ENCODE results near the gene SYNGAP1.
"Not testable (repeated sequence)": the region's sequence is repeated elsewhere in the genome, so short reads cannot be mapped to it uniquely, and the experiment has no call there.

The SYNGAP1 gene

GRCh38 chr6:33419580-33420490, at the start of gene SYNGAP1:
Gene SYNGAP1 (plus strand): TSS chr6:33420065. CDS start chr6:33420265, 200 bp downstream.
- no peak for DNase-seq

- DNase-seq: not testable (repeated sequence)
These were observed 48.0 kb upstream of the SYNGAP1 start for GRCh38 chr6:33371901-33372300.

- no peak for DNase-seq
These were observed 47.2 kb upstream of the SYNGAP1 start for GRCh38 chr6:33372526-33373123.

- DNase-seq: no peak
These were observed 45.6 kb upstream of the SYNGAP1 start for GRCh38 chr6:33373960-33374910.

GRCh38 chr6:33375143-33375671, 44.7 kb upstream of the SYNGAP1 start:
- no peak for DNase-seq

GRCh38 chr6:33377171-33377570, 42.7 kb upstream of the SYNGAP1 start:
- DNase-seq: no peak

GRCh38 chr6:33379184-33379583, 40.7 kb upstream of the SYNGAP1 start:
- not testable (repeated sequence) for DNase-seq

GRCh38 chr6:33380272-33380981, 39.4 kb upstream of the SYNGAP1 start:
- no peak for DNase-seq

GRCh38 chr6:33383427-33384185, 36.3 kb upstream of the SYNGAP1 start:
- DNase-seq: no peak

GRCh38 chr6:33384581-33385020, 35.3 kb upstream of the SYNGAP1 start:
- DNase-seq: no peak

- no peak for DNase-seq
These were observed 29.7 kb upstream of the SYNGAP1 start for GRCh38 chr6:33390173-33390572.

- no peak for DNase-seq
These were observed 29.0 kb upstream of the SYNGAP1 start for GRCh38 chr6:33390767-33391277.

GRCh38 chr6:33391278-33391921, 28.5 kb upstream of the SYNGAP1 start, which contains the start of gene KIFC1:
Gene KIFC1 (plus strand): TSS chr6:33391823. CDS start chr6:33391986, 163 bp downstream.
- DNase-seq: peak; percentile 98

- no peak for DNase-seq
These were observed 27.8 kb upstream of the SYNGAP1 start for GRCh38 chr6:33391922-33392594.

- DNase-seq: no peak
These were observed 27.3 kb upstream of the SYNGAP1 start for GRCh38 chr6:33392595-33392948.

- no peak for DNase-seq
These were observed 26.9 kb upstream of the SYNGAP1 start for GRCh38 chr6:33392979-33393378.

- no peak for DNase-seq
These were observed 22.3 kb upstream of the SYNGAP1 start for GRCh38 chr6:33397541-33397940.

GRCh38 chr6:33398601-33399000, 21.3 kb upstream of the SYNGAP1 start:
- not testable (repeated sequence) for DNase-seq

- not testable (repeated sequence) for DNase-seq
These were observed 20.0 kb upstream of the SYNGAP1 start for GRCh38 chr6:33399881-33400280.

- no peak for DNase-seq
These were observed 15.0 kb upstream of the SYNGAP1 start for GRCh38 chr6:33404884-33405283.
